Activated T-cell treated with anti-CD3 and anti-CD28 coated beads, Interleukin-2, amount 50 U/mL, for 1 hour (primary cell): ENCODE results near the gene HOXD8.

Source experiments
- DNase-seq: peaks from one replicate; pipeline ENCODE4 v3.0.0-alpha.2; 2020

HOXD8 gene

GRCh38 chr2:176174824-176175708, 45.6 kb downstream of the HOXD8 start:
- DNase-seq = no peak

- DNase-seq = no peak
Observed at GRCh38 chr2:176175709-176176607, 46.5 kb downstream of the HOXD8 start.

GRCh38 chr2:176177580-176178037, 48.1 kb downstream of the HOXD8 start:
- no peak for DNase-seq

GRCh38 chr2:176178038-176178756, 48.7 kb downstream of the HOXD8 start:
- no peak for DNase-seq

- DNase-seq = no peak
Observed at GRCh38 chr2:176178757-176179295, 49.3 kb downstream of the HOXD8 start.

GRCh38 chr2:176181551-176181950, 52.0 kb downstream of the HOXD8 start:
- DNase-seq = no peak
